ENCODE data around the gene MPO. TPM values are rescaled to one million over a fixed set of nuclear protein-coding genes. Genes with fewer than 3 reads are reported as not detected.

Gene MPO
- total and polyA plus RNA-seq, 2 of the 8 experiments (the other 6 are each of a cell fraction or from before 2014, with no cell fraction given), result 0.06 to 0.74 TPM

DNA sequence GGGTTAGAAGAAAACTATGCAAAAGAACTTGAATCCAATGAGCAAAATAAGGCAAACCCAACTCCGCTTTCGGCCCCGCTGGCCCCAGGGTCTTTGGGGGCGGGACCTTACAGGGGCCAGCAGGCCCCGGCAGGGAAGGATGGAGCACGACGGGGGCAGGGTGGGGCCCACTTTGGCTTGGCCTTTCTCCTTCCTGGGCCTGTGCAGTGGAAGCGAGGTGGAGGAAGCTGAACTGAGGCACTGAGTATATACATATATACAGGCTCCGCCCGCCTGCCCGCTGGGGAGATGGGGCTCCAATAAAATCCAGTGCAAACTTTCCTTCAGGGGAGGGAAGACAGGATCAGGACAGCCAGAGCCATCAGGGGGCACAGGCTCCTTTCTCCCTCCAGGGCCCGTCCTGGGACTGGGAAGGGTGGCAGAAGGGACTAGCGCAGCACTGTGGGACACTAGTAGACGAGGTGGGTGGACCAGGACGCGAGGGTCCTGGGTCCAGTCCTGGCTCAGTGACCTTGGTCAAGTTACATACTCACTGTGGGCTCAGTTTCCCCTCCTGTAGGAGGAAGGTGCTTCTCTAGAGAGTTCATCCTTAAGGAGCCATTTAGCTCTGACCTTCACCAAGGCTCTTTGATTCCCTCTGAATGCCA lies 20.9 kb upstream of the MPO start (continued):
- TF ChIP-seq SRF (IDR thresholded peaks at IDR 0.05; ENCODE audit: low read depth, low read length) (no peak), EP300 (IDR thresholded peaks at IDR 0.05; ENCODE audit: borderline replicate concordance in 1 of 2, low read depth in 2 of 2, low read length in 2 of 2) (no peak), CBX8 (IDR thresholded peaks at IDR 0.05; ENCODE audit: borderline replicate concordance, low read depth, low read length) (no peak), CTBP2 (IDR thresholded peaks at IDR 0.05; ENCODE audit: borderline replicate concordance, insufficient read depth, insufficient read length, low read length) (no peak), POU5F1 (IDR thresholded peaks at IDR 0.05; ENCODE audit: low read depth, low read length) (no peak), KDM5A (IDR thresholded peaks at IDR 0.05; ENCODE audit: low read length) (no peak)
- TF ChIP-seq, protein P1, sequence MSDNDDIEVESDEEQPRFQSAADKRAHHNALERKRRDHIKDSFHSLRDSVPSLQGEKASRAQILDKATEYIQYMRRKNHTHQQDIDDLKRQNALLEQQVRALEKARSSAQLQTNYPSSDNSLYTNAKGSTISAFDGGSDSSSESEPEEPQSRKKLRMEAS (IDR thresholded peaks at IDR 0.05), result no peak
- TF ChIP-seq, protein P2, sequence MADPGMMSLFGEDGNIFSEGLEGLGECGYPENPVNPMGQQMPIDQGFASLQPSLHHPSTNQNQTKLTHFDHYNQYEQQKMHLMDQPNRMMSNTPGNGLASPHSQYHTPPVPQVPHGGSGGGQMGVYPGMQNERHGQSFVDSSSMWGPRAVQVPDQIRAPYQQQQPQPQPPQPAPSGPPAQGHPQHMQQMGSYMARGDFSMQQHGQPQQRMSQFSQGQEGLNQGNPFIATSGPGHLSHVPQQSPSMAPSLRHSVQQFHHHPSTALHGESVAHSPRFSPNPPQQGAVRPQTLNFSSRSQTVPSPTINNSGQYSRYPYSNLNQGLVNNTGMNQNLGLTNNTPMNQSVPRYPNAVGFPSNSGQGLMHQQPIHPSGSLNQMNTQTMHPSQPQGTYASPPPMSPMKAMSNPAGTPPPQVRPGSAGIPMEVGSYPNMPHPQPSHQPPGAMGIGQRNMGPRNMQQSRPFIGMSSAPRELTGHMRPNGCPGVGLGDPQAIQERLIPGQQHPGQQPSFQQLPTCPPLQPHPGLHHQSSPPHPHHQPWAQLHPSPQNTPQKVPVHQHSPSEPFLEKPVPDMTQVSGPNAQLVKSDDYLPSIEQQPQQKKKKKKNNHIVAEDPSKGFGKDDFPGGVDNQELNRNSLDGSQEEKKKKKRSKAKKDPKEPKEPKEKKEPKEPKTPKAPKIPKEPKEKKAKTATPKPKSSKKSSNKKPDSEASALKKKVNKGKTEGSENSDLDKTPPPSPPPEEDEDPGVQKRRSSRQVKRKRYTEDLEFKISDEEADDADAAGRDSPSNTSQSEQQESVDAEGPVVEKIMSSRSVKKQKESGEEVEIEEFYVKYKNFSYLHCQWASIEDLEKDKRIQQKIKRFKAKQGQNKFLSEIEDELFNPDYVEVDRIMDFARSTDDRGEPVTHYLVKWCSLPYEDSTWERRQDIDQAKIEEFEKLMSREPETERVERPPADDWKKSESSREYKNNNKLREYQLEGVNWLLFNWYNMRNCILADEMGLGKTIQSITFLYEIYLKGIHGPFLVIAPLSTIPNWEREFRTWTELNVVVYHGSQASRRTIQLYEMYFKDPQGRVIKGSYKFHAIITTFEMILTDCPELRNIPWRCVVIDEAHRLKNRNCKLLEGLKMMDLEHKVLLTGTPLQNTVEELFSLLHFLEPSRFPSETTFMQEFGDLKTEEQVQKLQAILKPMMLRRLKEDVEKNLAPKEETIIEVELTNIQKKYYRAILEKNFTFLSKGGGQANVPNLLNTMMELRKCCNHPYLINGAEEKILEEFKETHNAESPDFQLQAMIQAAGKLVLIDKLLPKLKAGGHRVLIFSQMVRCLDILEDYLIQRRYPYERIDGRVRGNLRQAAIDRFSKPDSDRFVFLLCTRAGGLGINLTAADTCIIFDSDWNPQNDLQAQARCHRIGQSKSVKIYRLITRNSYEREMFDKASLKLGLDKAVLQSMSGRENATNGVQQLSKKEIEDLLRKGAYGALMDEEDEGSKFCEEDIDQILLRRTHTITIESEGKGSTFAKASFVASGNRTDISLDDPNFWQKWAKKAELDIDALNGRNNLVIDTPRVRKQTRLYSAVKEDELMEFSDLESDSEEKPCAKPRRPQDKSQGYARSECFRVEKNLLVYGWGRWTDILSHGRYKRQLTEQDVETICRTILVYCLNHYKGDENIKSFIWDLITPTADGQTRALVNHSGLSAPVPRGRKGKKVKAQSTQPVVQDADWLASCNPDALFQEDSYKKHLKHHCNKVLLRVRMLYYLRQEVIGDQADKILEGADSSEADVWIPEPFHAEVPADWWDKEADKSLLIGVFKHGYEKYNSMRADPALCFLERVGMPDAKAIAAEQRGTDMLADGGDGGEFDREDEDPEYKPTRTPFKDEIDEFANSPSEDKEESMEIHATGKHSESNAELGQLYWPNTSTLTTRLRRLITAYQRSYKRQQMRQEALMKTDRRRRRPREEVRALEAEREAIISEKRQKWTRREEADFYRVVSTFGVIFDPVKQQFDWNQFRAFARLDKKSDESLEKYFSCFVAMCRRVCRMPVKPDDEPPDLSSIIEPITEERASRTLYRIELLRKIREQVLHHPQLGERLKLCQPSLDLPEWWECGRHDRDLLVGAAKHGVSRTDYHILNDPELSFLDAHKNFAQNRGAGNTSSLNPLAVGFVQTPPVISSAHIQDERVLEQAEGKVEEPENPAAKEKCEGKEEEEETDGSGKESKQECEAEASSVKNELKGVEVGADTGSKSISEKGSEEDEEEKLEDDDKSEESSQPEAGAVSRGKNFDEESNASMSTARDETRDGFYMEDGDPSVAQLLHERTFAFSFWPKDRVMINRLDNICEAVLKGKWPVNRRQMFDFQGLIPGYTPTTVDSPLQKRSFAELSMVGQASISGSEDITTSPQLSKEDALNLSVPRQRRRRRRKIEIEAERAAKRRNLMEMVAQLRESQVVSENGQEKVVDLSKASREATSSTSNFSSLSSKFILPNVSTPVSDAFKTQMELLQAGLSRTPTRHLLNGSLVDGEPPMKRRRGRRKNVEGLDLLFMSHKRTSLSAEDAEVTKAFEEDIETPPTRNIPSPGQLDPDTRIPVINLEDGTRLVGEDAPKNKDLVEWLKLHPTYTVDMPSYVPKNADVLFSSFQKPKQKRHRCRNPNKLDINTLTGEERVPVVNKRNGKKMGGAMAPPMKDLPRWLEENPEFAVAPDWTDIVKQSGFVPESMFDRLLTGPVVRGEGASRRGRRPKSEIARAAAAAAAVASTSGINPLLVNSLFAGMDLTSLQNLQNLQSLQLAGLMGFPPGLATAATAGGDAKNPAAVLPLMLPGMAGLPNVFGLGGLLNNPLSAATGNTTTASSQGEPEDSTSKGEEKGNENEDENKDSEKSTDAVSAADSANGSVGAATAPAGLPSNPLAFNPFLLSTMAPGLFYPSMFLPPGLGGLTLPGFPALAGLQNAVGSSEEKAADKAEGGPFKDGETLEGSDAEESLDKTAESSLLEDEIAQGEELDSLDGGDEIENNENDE (IDR thresholded peaks at IDR 0.05; ENCODE audit: insufficient replicate concordance, low read length), result no peak
